K562 (cell line): ENCODE measurements around the gene SLC5A11. TPM values are rescaled to one million over a fixed set of nuclear protein-coding genes. Genes with fewer than 3 reads are reported as not detected.

ENCODE experiments used
- ATAC-seq: fragments of 200-7000 bp; cut with Tn5 transposase; 3 replicates; pipeline ENCODE4 v1.9.1; 2020; ENCODE audit warnings: moderate library complexity
- BruUV-seq: library from RNA; stranded (reverse); fragments of 400-500 nt; replicated peaks from 2 replicates; lab custom pipeline; 2021; lab: Mats Ljungman, UMichigan
- CTCF ChIA-PET: fragments of 300-600 bp; formaldehyde crosslinking; extraction: SDS; loops from one replicate; lab custom pipeline; 2021; ENCODE audit warnings: low intra/inter-chr PET ratio; lab: Yijun Ruan, JAX
- POLR2A ChIA-PET: fragments of 300-600, 350-650 bp; sonication (Branson Sonifier 250); formaldehyde crosslinking; extraction: SDS; loops from one replicate; lab custom pipeline; 2021; ENCODE audit warnings: antibody characterized with exemption, inconsistent platforms; lab: Yijun Ruan, JAX
- DNase-seq, 4 experiments: peaks; one replicate each; pipeline versions ENCODE4 v3.0.0 to v3.0.0-alpha.2; 2011 to 2018; ENCODE audit warnings: low spot score in 3 of 4, mixed read lengths in 3 of 4; ENCODE audit errors: extremely low read depth in 1 of 4
- FAIRE-seq: peaks from 2 replicates; lab custom pipeline; 2011; peaks lifted over from hg19 to GRCh38; lab: Jason Lieb, UNC
- H2AFZ ChIP-seq: 2 replicates; pipeline ENCODE4 v1.6.0; 2011; ENCODE audit warnings: low read depth, low read length, control low read depth, inconsistent platforms
- H3K27ac ChIP-seq: fragments of 200-600 bp; 3 replicates; pipeline ENCODE4 v1.8.0; 2011; ENCODE audit warnings: low read depth, mild to moderate bottlenecking, control low read depth, inconsistent platforms, low read length, moderate library complexity, mixed read lengths; ENCODE audit errors: extremely low read depth
- H3K27me3 ChIP-seq, 2 experiments: fragments of 300-600 bp in 1 of 2; 2 replicates in 1 of 2; 3 replicates in 1 of 2; pipeline versions ENCODE4 v1.6.0 to v1.8.0; 2011; ENCODE audit warnings: inconsistent platforms in 2 of 2, low read length in 2 of 2, mild to moderate bottlenecking in 1 of 2, mixed read lengths in 1 of 2, moderate library complexity in 1 of 2; ENCODE audit not compliant: control insufficient read depth in 2 of 2, insufficient read depth in 2 of 2
- H3K36me3 ChIP-seq: fragments of 300-600 bp; 3 replicates; pipeline ENCODE4 v1.8.0; 2011; ENCODE audit warnings: mild to moderate bottlenecking, low read length, inconsistent platforms; ENCODE audit not compliant: control insufficient read depth, insufficient read depth
- H3K4me1 ChIP-seq, 2 experiments: fragments of 200-600 bp in 1 of 2; replicated peaks in 1 of 2; 2 replicates in 1 of 2; 3 replicates in 1 of 2; pipeline versions ENCODE4 v1.5.1 to v1.8.0; 2011; ENCODE audit warnings: inconsistent platforms in 2 of 2, low read length in 2 of 2, mild to moderate bottlenecking in 1 of 2, mixed read lengths in 1 of 2, moderate library complexity in 1 of 2; ENCODE audit not compliant: control insufficient read depth in 2 of 2, insufficient read depth in 2 of 2
- H3K4me2 ChIP-seq: 2 replicates; pipeline ENCODE4 v1.6.1; 2011; ENCODE audit warnings: low read length, control low read depth, inconsistent platforms, mixed read lengths; ENCODE audit not compliant: insufficient read depth
- H3K4me3 ChIP-seq: fragments of 200-600 bp; sonication (generic), shearing (Covaris generic); 2 replicates; pipeline ENCODE4 v1.5.1; 2016; ENCODE audit warnings: control low read depth, inconsistent platforms
- H3K79me2 ChIP-seq: fragments of 200-600 bp; 3 replicates; pipeline ENCODE4 v1.8.0; 2011; ENCODE audit warnings: low read length, inconsistent platforms; ENCODE audit not compliant: control insufficient read depth, insufficient read depth
- H3K9ac ChIP-seq, 2 experiments: 2 replicates each; pipeline versions ENCODE4 v1.6.0 to v1.6.1; 2011; ENCODE audit warnings: low read depth in 2 of 2, low read length in 2 of 2, control low read depth in 1 of 2, inconsistent platforms in 1 of 2, mild to moderate bottlenecking in 1 of 2, mixed read lengths in 1 of 2; ENCODE audit not compliant: insufficient read depth in 1 of 2
- H3K9me1 ChIP-seq: one replicate; pipeline ENCODE4 v1.6.0; 2011; ENCODE audit warnings: inconsistent platforms, mild to moderate bottlenecking, low read length, moderate library complexity; ENCODE audit not compliant: control insufficient read depth, insufficient read depth
- H3K9me3 ChIP-seq: replicated peaks from 2 replicates; pipeline ENCODE4 v1.5.1; 2011; ENCODE audit warnings: low read depth, low read length, inconsistent platforms; ENCODE audit not compliant: control insufficient read depth, insufficient read depth
- H4K20me1 ChIP-seq: replicated peaks from 2 replicates; pipeline ENCODE4 v1.6.1; 2011; ENCODE audit warnings: low read length, inconsistent platforms, mixed read lengths; ENCODE audit not compliant: control insufficient read depth, insufficient read depth
- ARID2 ChIP-seq: fragments of 450-650 bp; IDR thresholded peaks from 2 replicates; pipeline ENCODE4 v1.6.1; 2017; ENCODE audit warnings: antibody characterized with exemption, mild to moderate bottlenecking
- CHD1 ChIP-seq: fragments of 200-600 bp; sonication (generic); IDR thresholded peaks from one replicate; pipeline ENCODE4 v1.6.1; 2012; ENCODE audit warnings: mild to moderate bottlenecking, moderate library complexity, low read length, inconsistent platforms
- MTF1 ChIP-seq: fragments of 250-450 bp; sonication (Bioruptor Pico); IDR thresholded peaks from 2 replicates; pipeline ENCODE4 v1.9.0; 2021; ENCODE audit warnings: moderate library complexity, mild to moderate bottlenecking, inconsistent platforms, borderline replicate concordance
- PHB ChIP-seq: fragments of 250-450 bp; sonication (Bioruptor Pico); IDR thresholded peaks from 2 replicates; pipeline ENCODE4 v1.5.0; 2021
- PHF8 ChIP-seq: fragments of 200-600 bp; sonication (generic); IDR thresholded peaks from 2 replicates; pipeline ENCODE4 v1.6.1; 2012; ENCODE audit warnings: mixed run types, mild to moderate bottlenecking, inconsistent platforms, low read length, moderate library complexity, borderline replicate concordance
- SIN3B ChIP-seq: fragments of 450-650 bp; IDR thresholded peaks from 2 replicates; pipeline ENCODE4 v1.6.1; 2017; ENCODE audit warnings: low read depth, mild to moderate bottlenecking, moderate library complexity
- TBP ChIP-seq: optimal IDR thresholded peaks from 2 replicates; pipeline ENCODE3; 2011; ENCODE audit warnings: low read depth, low read length, improper control_type of control experiment
- ZBTB49 ChIP-seq: sonication (generic); formaldehyde crosslinking; IDR thresholded peaks from 2 replicates; pipeline ENCODE4 v1.8.0; 2022; ENCODE audit warnings: missing genetic modification reagents, mild to moderate bottlenecking, borderline replicate concordance
- ZC3H4 ChIP-seq: sonication (generic); formaldehyde crosslinking; IDR thresholded peaks from 2 replicates; pipeline ENCODE4 v1.9.0; 2021; ENCODE audit warnings: missing genetic modification reagents, borderline replicate concordance
- ZMIZ1 ChIP-seq, 2 experiments: fragments of 150-350 bp in 1 of 2; IDR thresholded peaks; 2 replicates each; pipeline ENCODE4 v1.6.1; 2012 to 2016; ENCODE audit warnings: low read depth in 2 of 2, low read length in 2 of 2, mild to moderate bottlenecking in 1 of 2, moderate library complexity in 1 of 2
- ZNF23 ChIP-seq: fragments of 250-450 bp; sonication (Bioruptor Pico); IDR thresholded peaks from 2 replicates; pipeline ENCODE4 v1.4.0; 2020; ENCODE audit warnings: mild to moderate bottlenecking
- WGBS: fragments of 100-300 bp; shearing (Covaris generic); methylation state at CpG from one replicate; pipeline ENCODE4 v1.1.6; 2016; ENCODE audit warnings: low coverage, mixed read lengths; ENCODE audit not compliant: insufficient coverage; ENCODE audit errors: missing lambda C conversion rate; 5-methylcytosine and 5-hydroxymethylcytosine counted together
- in situ Hi-C: fragments of 300-500 bp; cut with MboI; formaldehyde crosslinking; loops from 4 replicates; pipeline ENCODE4 v1.15.0; 2018; ENCODE audit warnings: inconsistent platforms, mixed read lengths
- intact Hi-C: fragments of 100-400 bp; cut with micrococcal nuclease; formaldehyde crosslinking; loops from 2 replicates; pipeline ENCODE4 v1.14.2; 2022
- polyA plus RNA-seq, 8 experiments: library from polyadenylated mRNA; depleted of rRNA in 4 of 8; stranded (reverse) in 5 of 8; unstranded in 3 of 8; fragments of >200 nt; fragmentation: Nextera tagmentation in 2 of 8; fragmentation: Illumina TruSeq in 1 of 8; extraction: Ambion mirVana in 2 of 8; extraction: Trizol in 1 of 8; gene quantifications; 2 replicates each; pipeline versions ENCODE4 v1.2.1 to v1.2.3, GENCODE V29; 2011 to 2014; ENCODE audit warnings: inconsistent platforms in 1 of 8, missing spikeins in 1 of 8
- total RNA-seq, 7 experiments: library from RNA; depleted of rRNA in 6 of 7; stranded (reverse); fragments of >200 nt in 6 of 7; fragmentation: Illumina TruSeq in 2 of 7; extraction: Trizol in 2 of 7; gene quantifications; 2 replicates each; pipeline versions ENCODE4 v1.2.1 to v1.2.3, GENCODE V29; 2011 to 2021; ENCODE audit warnings: low replicate concordance in 1 of 7
- TF ChIP-seq, protein P1 (sequence below): fragments of 250-450 bp; sonication (Bioruptor Pico); IDR thresholded peaks from 2 replicates; pipeline ENCODE4 v1.5.0; 2021; ENCODE audit warnings: mild to moderate bottlenecking, moderate library complexity
- TF ChIP-seq, protein P2 (sequence below): fragments of 250-450 bp; sonication (Bioruptor Pico); IDR thresholded peaks from 2 replicates; pipeline ENCODE4 v1.8.0; 2021; ENCODE audit warnings: moderate library complexity, mild to moderate bottlenecking, inconsistent platforms

The SLC5A11 gene
- total and polyA plus RNA-seq, 9 of the 15 experiments (the other 6 are each of a cell fraction or from before 2014, with no cell fraction given), result 0.04 to 0.25 (median 0.11) TPM; not detected in 3

GRCh38 chr16:24906901-24907300, 61.1 kb downstream of the SLC5A11 start:
- ATAC-seq (no peak), FAIRE-seq (no peak), DNase-seq (no peak)
- H3K9ac ChIP-seq, result no peak overlapping the region
- 25% methylated on average over 9 of the region's 10 CpGs for WGBS
- CTCF ChIA-PET, result interaction anchor here (1.1 to 1.2 kb wide), 2 partner anchors 73 to 316 kb away, joined by 3 read pairs; no protein-coding TSS in a partner anchor
- POLR2A ChIA-PET, result no interaction called here
- no peak overlapping the region for H3K27ac ChIP-seq
- H3K79me2 ChIP-seq, result no peaks in the 10 kb centered on the region
- H3K4me3 ChIP-seq, result no peak overlapping the region
- H3K4me2 ChIP-seq, result no peak overlapping the region; the same call in 1 of the 2 replicates
- no TSS peak for BruUV-seq
- intact Hi-C loops (loop anchor here (5.0 kb wide), 1 partner anchor 200 kb away; no protein-coding TSS in a partner anchor), in situ Hi-C loops (loop anchor here (10.0 kb wide), 1 partner anchor 198 kb away; no protein-coding TSS in a partner anchor)
- H4K20me1 ChIP-seq, result no peaks in the 10 kb centered on the region; the same call in 1 of the 2 replicates
- no peaks in the 10 kb centered on the region for H3K36me3 ChIP-seq
- H2AFZ ChIP-seq, result no peak overlapping the region
- H3K9me3 ChIP-seq, result no peaks in the 10 kb centered on the region
- H3K9me1 ChIP-seq, result no peaks in the 10 kb centered on the region
- peaks cover 9 to 26% of the 10 kb centered on the region in 2 experiments for H3K27me3 ChIP-seq
- TF ChIP-seq ZC3H4 (CRISPR knock-in tag), result no peak
- TF ChIP-seq CHD1, result no peak
- TF ChIP-seq MTF1, result no peak
- TF ChIP-seq TBP, result no peak
- TF ChIP-seq ZBTB49 (CRISPR knock-in tag), result no peak
- no peak for TF ChIP-seq ARID2
- TF ChIP-seq PHB (CRISPR knock-in tag), result no peak
- TF ChIP-seq, protein P1, sequence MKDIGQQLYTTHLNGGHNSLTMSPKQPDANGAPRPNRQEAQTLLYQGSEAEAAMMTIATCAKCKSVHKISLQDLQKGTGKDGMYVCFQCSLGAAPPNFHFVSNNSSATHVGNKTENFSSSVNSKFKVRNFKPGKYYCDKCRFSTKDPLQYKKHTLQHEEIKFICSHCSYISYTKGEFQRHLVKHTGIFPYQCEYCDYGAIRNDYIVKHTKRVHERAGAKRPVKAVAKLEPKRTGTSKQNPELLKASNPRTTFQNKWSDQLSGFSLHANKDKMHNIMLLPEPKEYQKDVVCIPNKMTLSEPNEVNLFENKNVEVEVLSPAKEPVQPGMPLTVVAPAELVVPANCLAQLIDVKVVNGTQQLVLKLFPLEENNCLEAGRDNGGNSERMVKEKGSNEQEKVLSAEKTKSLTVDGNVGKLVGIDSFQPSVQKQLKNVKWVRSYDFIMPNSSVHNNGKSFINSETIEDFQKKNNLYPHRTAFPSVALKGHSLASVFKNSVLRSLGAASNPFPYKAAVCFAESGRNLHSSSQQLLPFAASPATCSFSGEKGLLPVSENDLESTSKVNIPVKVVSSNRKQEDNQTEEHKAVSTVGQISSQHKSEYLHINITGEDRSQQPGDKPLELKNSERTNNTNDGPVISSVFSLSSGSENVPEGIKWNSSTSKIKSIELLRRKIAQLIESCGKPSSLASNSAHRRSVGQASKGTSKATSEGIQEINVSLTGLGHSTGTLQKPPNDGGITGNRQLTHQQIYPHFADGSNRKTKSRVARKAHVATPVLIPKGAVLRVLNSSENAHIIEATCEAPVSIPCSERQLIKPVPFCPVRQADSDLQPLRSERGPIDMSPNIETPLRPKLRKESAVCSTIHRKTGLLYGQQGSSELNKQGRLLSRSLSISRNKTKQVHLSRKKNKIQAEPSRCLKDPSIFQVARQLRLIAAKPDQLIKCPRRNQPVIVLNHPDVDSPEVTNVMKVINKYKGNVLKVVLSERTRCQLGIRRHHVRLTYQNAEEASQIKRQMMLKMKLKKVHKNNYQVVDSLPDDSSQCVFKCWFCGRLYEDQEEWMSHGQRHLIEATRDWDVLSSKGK, result no peak
- TF ChIP-seq SIN3B, result no peak
- TF ChIP-seq ZMIZ1 (IDR thresholded peaks at IDR 0.05; ENCODE audit: low read depth in 2 of 2, low read length in 2 of 2), result no peak
- no peak for TF ChIP-seq ZNF23 (CRISPR knock-in tag)
- TF ChIP-seq PHF8, result no peak
- TF ChIP-seq, protein P2, sequence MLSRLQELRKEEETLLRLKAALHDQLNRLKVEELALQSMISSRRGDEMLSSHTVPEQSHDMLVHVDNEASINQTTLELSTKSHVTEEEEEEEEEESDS (CRISPR knock-in tag), result no peak
- H3K4me1 ChIP-seq, result 0 out of 5 replicates have a peak, but pooled peaks cover 0 to 6% of the 10 kb centered on the region in 2 experiments
